ENCODE data around the gene CCDC40. TPM values are rescaled to one million over a fixed set of nuclear protein-coding genes. Genes with fewer than 3 reads are reported as not detected.

CCDC40 gene
- total RNA-seq, 1 donor from 2014 or later: 7.7 TPM

- Mint-ChIP-seq H3K27ac (ENCODE audit: unreplicated experiment) (no peak overlapping the region), H3K4me3 (ENCODE audit: unreplicated experiment) (no peak overlapping the region), H3K27me3 (ENCODE audit: unreplicated experiment) (peaks cover 3% of the 10 kb centered on the region), H3K36me3 (ENCODE audit: low read depth, unreplicated experiment) (no peaks in the 10 kb centered on the region), H3K9me3 (ENCODE audit: unreplicated experiment) (no peaks in the 10 kb centered on the region), H3K4me1 (ENCODE audit: unreplicated experiment) (peaks cover 7% of the 10 kb centered on the region)
- no peak for DNase-seq (ENCODE audit: low spot score)
- TF ChIP-seq, protein P1, sequence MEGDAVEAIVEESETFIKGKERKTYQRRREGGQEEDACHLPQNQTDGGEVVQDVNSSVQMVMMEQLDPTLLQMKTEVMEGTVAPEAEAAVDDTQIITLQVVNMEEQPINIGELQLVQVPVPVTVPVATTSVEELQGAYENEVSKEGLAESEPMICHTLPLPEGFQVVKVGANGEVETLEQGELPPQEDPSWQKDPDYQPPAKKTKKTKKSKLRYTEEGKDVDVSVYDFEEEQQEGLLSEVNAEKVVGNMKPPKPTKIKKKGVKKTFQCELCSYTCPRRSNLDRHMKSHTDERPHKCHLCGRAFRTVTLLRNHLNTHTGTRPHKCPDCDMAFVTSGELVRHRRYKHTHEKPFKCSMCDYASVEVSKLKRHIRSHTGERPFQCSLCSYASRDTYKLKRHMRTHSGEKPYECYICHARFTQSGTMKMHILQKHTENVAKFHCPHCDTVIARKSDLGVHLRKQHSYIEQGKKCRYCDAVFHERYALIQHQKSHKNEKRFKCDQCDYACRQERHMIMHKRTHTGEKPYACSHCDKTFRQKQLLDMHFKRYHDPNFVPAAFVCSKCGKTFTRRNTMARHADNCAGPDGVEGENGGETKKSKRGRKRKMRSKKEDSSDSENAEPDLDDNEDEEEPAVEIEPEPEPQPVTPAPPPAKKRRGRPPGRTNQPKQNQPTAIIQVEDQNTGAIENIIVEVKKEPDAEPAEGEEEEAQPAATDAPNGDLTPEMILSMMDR (IDR thresholded peaks at IDR 0.05; ENCODE audit: unreplicated experiment): no peak
Observed at GRCh38 chr17:80071116-80071841, 34.8 kb downstream of the CCDC40 start.

DNA sequence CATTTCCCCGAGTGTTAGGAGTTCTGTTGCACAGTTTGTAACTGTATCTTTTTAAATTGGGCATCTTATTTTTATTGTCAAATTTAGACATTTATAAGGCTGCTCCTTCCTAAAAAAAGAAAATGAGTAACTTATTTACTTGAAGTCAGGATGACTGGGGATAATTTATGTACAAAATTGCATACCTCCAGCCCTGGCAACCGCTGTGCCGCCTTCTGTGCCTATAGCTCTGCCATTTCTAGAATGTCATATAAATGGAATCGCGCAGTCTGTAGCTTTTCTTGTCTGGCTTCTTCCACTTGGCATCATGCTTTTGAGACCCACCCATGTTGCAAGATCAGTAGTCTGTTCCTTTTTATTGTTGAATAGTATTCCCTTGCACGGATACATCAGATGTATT is 36.0 kb downstream of the CCDC40 start:
- H3K4me1 Mint-ChIP-seq (ENCODE audit: unreplicated experiment): peaks cover 7% of the 10 kb centered on the region
- H3K36me3 Mint-ChIP-seq (ENCODE audit: low read depth, unreplicated experiment): no peaks in the 10 kb centered on the region
- H3K27ac Mint-ChIP-seq (ENCODE audit: unreplicated experiment): no peak overlapping the region
- H3K4me3 Mint-ChIP-seq (ENCODE audit: unreplicated experiment): no peak overlapping the region
- H3K27me3 Mint-ChIP-seq (ENCODE audit: unreplicated experiment): peaks cover 3% of the 10 kb centered on the region
- DNase-seq (ENCODE audit: low spot score): no peak
- no peaks in the 10 kb centered on the region for H3K9me3 Mint-ChIP-seq (ENCODE audit: unreplicated experiment)
- TF ChIP-seq, protein P1 (IDR thresholded peaks at IDR 0.05; ENCODE audit: unreplicated experiment): no peak

DNA sequence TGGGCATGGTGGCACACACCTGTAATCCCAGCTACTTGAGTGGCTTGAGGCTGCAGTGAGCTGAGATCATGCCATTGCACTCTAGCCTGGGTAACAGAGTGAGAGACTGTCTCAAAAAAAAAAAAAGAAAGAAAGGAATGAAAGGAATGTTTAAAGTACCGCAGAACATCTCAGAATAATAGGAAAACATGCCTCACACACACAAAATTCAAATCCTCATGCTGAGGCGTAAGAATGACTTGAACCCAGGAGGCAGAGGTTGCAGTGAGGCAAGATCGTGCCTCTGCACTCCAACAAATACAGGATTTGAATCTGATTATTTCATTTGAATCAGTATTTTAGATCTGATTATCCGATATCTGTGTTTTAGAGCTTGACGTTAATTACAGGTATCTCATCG is 43.6 kb downstream of the CCDC40 start:
- H3K27ac Mint-ChIP-seq (ENCODE audit: unreplicated experiment): no peak overlapping the region
- no peak for DNase-seq (ENCODE audit: low spot score)
- H3K4me1 Mint-ChIP-seq (ENCODE audit: unreplicated experiment): peaks cover 9% of the 10 kb centered on the region
- H3K9me3 Mint-ChIP-seq (ENCODE audit: unreplicated experiment): no peaks in the 10 kb centered on the region
- TF ChIP-seq, protein P1 (IDR thresholded peaks at IDR 0.05; ENCODE audit: unreplicated experiment): no peak
- H3K4me3 Mint-ChIP-seq (ENCODE audit: unreplicated experiment): no peak overlapping the region
- no peaks in the 10 kb centered on the region for H3K36me3 Mint-ChIP-seq (ENCODE audit: low read depth, unreplicated experiment)
- H3K27me3 Mint-ChIP-seq (ENCODE audit: unreplicated experiment): peaks cover 1% of the 10 kb centered on the region

GRCh38 chr17:80081596-80081995 is 45.2 kb downstream of the CCDC40 start:
- Mint-ChIP-seq H3K27ac (ENCODE audit: unreplicated experiment) (no peak overlapping the region), H3K4me3 (ENCODE audit: unreplicated experiment) (no peak overlapping the region), H3K36me3 (ENCODE audit: low read depth, unreplicated experiment) (no peaks in the 10 kb centered on the region), H3K4me1 (ENCODE audit: unreplicated experiment) (peaks cover 9% of the 10 kb centered on the region), H3K9me3 (ENCODE audit: unreplicated experiment) (no peaks in the 10 kb centered on the region), H3K27me3 (ENCODE audit: unreplicated experiment) (peaks cover 3% of the 10 kb centered on the region)
- no peak for DNase-seq (ENCODE audit: low spot score)
- TF ChIP-seq, protein P1 (IDR thresholded peaks at IDR 0.05; ENCODE audit: unreplicated experiment): no peak

DNA sequence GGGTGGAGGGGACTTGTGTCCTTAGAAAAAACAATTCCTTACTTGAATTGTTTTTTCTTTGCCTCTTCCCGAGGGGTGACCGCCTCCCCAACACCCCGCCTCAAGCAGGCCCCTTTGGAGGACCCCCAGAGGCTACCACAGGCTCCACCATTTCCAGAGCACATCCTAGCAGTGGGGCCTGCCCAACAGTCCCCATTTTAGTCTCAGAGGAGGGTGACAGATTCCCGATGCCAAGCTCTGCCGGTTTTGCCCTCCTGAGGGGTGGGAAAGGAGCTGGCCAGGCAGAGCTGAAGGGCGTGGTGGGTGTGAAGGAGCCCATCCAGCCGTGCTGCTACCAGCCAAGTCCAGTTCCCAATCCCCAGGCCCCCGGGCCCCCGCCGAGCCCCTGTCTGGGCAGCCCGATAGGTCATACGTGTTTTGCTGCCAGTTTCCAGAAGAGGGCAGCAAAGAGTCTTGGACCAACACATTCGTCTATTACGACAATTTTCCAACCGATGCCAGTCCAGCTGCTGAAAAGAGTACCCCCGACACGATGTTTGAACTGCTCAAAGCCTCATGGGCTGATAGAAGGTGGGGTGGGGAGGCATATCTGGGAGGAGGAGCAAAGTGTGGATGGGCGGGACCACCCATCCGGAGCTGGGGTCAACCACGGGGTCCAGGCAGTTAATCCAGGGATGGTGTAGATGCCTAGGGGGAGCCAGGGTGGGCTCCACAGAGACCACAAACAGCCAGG is 46.1 kb downstream of the CCDC40 start:
- peak; percentile 75 for DNase-seq (ENCODE audit: low spot score)
- H3K9me3 Mint-ChIP-seq (ENCODE audit: unreplicated experiment): no peaks in the 10 kb centered on the region
- TF ChIP-seq, protein P1 (IDR thresholded peaks at IDR 0.05; ENCODE audit: unreplicated experiment): peak; percentile 71
- H3K4me1 Mint-ChIP-seq (ENCODE audit: unreplicated experiment): peaks cover 9% of the 10 kb centered on the region
- H3K36me3 Mint-ChIP-seq (ENCODE audit: low read depth, unreplicated experiment): no peaks in the 10 kb centered on the region
- no peak overlapping the region for H3K4me3 Mint-ChIP-seq (ENCODE audit: unreplicated experiment)
- peaks cover 3% of the 10 kb centered on the region for H3K27me3 Mint-ChIP-seq (ENCODE audit: unreplicated experiment)
- no peak overlapping the region for H3K27ac Mint-ChIP-seq (ENCODE audit: unreplicated experiment)
